Measurements from ENCODE around the gene PPP2R3A. TPM values are rescaled to one million over a fixed set of nuclear protein-coding genes. Genes with fewer than 3 reads are reported as not detected.
"Not testable (repeated sequence)": the region's sequence is repeated elsewhere in the genome, so short reads cannot be mapped to it uniquely, and the experiment has no call there.

Gene PPP2R3A
- total RNA-seq, 1 donor from 2014 or later: 37.9 TPM

- DNase-seq: no peak
Observed at GRCh38 chr3:136036306-136036705, 70.8 kb downstream of the PPP2R3A start.

- no peak for DNase-seq
Observed at GRCh38 chr3:136038668-136039067, 73.1 kb downstream of the PPP2R3A start.

DNA sequence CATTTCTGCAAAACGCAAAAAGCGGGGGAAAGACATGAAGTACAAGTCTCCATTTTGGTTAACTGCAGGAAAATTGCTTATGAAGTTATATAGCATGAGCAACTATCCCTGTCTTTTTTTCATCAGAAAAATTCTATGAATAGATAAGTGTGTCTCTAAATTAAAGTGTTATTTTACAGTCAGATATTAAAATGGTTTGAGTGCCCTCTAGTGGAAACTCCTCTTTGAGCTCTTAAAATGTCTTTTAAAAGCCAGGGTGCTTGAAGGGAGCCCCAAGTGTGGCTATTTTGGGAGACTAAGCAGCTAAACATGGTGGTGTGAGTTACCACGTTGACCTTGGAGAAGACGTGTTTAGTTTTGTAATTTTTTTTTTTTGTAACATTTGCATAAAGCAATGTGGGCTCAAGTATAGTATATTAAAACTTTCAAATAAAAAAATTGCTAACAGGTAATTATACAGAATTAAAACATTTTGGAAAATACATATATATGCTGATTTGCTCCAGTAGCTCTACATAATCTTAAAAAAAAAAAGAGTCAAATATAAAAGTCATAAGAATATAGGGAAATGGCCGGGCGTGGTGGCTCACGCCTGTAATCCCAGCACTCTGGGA lies 77.2 kb downstream of the PPP2R3A start:
- no peak for DNase-seq

- DNase-seq: no peak
Observed at GRCh38 chr3:136044980-136045745, 79.6 kb downstream of the PPP2R3A start.

- no peak for DNase-seq
Observed at GRCh38 chr3:136048068-136048467, 82.5 kb downstream of the PPP2R3A start.

- DNase-seq: no peak
Observed at GRCh38 chr3:136050250-136050649, 84.7 kb downstream of the PPP2R3A start.

DNA sequence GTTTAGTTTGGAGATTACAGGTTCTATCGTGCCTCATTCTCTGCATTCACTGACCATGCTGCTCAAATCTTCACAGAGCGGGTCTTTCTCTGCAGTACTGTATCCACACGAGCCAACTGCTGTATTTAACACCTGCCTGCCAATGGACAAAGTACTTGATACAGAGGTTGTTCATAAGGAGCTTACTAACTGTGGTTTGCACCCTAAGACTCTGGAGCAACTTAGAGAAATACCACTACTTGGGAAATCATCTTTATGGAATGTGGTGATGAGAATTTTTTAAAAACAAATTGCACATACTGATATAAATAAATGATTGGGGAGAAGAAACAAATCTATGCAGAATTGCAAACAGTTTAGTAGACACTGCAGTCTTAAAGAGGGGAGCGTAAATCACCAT lies 90.0 kb downstream of the PPP2R3A start:
- DNase-seq: no peak

DNA sequence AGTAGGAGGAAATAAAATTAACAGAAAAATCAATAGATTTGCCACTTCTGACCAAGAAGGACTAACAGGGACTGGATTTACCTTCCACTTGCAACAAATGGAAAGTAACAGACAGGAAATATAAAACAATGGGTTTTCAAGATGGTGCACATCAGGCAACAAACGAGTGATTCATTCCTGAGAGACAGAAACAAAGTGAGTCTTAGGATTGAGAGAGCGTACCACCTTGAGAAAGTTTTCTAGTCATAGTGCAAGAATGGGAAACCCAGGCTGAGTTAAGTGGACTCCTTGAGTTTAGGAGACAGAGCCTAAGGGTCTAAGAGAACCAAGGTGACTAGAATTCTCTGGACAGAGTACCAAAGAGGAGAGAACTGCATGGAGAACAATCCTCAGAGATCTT lies 101.7 kb downstream of the PPP2R3A start:
- no peak for DNase-seq

DNA sequence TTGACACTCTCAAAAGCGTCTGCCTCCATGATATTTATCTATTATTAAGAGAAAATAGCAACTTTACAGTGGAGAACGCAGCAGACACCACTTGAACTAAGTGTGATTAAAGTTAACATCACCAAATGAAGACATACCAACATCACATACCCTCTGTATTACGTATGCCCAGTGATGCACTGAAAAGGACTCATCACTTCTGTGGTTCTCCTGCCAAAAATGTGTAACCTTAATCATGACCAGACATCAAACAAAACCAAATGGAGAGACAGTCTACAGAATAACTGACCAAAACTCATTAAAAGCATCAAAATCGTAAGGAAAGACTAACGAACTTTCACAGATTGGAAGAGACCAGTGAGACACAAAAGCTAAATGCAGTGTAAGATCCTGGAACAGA lies 103.2 kb downstream of the PPP2R3A start:
- DNase-seq: no peak

DNA sequence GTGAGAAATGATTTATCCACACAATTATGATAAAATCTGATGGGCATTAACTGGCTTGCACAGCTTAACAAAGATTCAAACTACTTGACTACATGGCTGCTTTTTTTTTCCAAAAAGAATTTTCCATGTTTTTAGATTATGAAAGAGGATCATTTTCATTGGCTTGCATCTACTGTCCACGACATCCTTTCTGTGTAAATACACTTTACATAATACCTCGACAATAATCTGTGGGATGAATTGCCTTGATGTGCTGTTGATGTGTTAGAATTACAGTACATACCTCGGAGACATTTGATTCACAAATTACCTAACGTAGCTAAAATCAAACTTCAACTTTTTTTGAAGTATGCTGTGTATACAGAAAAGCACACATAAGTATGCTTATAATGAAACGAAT lies 104.4 kb downstream of the PPP2R3A start:
- no peak for DNase-seq

- DNase-seq: no peak
Observed at GRCh38 chr3:136070334-136070733, 104.8 kb downstream of the PPP2R3A start.

GRCh38 chr3:136070953-136071949 lies 105.7 kb downstream of the PPP2R3A start:
- no peak for DNase-seq

- DNase-seq: no peak
Observed at GRCh38 chr3:136074546-136075170, 109.1 kb downstream of the PPP2R3A start.

DNA sequence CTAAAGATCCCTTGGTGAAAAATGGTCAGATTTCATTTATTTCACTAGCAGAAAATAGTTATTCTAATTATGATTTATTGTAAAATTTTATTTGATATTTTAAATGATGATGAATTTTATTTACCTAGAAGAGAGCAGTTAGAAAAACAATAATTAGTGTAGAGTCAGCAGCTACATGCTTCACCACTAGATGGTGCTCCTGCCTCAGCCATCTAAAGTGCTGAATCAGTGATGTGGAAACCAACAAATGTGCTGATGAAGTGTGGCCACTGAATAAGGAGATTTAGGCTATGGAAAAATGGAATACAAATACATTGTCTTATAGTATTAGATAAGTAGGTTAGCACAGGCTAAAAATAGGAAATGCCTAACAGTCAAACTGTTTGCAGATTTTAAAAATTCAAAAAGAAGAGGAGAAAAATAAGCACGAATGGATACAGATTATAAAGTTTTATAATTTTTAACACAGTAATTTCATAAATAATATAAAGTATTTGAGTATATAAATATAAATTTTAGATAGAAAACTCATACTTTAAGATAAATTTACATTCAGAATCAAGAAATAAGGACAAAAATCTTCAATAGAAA lies 109.8 kb downstream of the PPP2R3A start:
- DNase-seq: peak; percentile 65

DNA sequence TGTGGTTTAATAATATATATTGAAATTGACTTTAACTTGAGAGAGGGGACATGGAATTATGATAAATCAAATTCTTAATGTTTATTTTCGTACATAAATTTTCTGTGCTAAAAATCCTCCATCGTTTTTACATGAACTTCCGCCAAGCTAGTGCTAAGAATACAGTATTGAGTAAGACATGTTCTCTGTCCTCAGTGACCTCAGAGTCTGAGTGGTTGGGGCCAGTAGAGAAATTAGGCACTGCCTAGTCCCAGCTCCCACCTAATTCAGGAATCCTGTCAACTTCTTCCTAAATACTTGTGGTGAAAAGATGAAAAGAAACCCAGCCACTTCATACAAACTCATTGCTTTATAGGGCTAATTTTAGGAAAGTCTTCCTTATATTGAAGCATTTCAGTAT lies 110.3 kb downstream of the PPP2R3A start:
- DNase-seq: no peak

DNA sequence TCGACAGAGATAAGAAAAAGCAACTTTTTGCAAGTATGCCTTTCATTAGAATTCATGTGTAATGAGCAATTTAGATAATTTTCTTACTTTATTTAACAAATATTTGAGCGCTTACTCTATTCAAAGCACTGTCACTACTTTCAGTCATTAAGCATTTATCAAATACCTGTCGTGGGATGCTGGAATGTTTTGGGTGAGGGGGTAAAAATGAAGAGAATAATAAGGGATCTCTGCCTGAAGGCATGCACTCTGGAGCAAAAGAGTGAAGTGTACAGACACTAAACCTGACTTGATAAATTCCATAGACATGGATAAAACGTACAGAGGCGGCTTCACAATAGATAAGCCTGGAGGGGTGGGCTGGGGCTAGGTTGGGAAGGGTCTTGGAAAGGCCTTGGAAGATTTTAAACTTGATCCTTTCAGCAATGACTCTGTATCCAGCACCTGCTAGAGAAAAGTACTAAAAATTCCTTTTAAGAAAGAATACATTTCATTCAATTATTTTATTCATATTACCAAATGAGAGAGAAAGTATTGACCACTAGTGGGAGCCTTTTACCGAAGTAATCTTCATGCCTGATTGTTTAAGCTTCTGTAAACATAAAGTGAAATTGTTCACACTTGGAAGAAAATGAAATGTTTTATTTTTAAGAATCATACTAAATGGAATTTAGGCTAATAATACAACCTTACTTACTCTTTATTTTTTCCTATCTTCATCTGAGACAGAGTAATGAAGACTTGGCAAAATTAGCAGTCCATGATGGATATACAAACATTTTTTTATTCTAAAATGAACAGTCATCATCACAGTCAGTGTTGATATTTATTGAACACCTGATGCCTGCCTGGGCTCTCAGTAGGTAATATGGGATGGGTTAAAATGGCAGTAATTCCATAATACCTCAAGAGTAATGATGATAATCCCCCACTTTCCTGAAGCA lies 113.2 kb downstream of the PPP2R3A start:
- no peak for DNase-seq

DNA sequence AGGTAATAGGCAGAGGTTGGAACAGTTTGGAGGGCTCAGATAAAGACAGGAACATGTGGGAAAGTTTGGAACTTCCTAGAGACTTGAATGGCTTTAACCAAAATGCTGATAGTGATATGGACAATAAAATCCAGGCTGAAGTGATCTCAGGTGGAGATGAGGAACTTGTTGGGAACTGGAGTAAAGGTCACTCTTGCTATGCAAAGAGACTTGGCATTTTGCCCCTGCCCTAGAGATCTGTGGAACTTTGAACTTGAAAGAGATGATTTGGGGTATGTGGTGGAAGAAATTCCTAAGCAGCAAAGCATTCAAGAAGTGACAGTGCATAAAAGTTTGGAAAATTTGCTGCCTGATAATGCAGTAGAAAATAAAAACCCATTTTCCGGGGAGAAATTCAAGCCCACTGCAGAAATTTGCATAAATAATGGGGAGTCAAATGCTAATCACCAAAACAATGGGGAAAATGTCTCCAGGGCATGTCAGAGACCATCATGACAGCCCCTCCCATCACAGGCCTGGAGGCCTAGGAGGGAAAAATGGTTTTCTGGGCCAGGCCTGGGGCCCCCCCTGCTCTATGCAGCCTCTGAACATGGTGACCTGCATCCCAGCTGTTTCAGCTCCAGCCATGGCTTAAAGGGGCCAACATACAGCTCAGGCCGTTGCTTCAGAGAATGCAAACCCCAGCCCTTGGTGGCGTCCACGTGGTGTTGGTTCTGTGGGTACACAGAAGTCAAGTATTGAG lies 118.3 kb downstream of the PPP2R3A start:
- DNase-seq: not testable (repeated sequence)

- DNase-seq: not testable (repeated sequence)
Observed at GRCh38 chr3:136085067-136085466, 119.5 kb downstream of the PPP2R3A start.

GRCh38 chr3:136093771-136094170 lies 128.2 kb downstream of the PPP2R3A start:
- DNase-seq: no peak

DNA sequence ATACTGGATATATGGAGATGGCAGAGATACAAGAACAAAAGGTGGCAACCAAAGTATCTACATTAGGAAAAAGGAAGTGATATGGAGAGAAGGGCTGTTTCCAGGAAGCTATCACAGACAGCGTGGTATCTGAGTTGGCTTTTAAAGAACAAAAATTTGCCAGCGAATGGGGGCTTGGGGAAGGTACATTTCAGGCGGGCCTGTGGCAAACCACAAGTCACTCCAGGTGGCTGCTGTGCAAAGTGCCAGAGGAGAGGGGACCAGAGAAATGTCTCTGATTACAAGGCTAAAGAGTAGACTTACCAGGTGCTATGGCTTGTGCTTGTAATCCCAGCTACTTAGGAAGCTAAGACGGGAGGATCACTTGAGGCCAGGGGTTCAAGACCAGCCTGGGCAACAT lies 139.5 kb downstream of the PPP2R3A start:
- DNase-seq: no peak

Measured in occipital lobe (tissue), 2 donors.